ENCODE measurements around the gene UBIAD1. TPM values are rescaled to one million over a fixed set of nuclear protein-coding genes. Genes with fewer than 3 reads are reported as not detected.

The UBIAD1 gene
- total RNA-seq, 1 experiment from 2014 or later = 21.6 TPM

DNA sequence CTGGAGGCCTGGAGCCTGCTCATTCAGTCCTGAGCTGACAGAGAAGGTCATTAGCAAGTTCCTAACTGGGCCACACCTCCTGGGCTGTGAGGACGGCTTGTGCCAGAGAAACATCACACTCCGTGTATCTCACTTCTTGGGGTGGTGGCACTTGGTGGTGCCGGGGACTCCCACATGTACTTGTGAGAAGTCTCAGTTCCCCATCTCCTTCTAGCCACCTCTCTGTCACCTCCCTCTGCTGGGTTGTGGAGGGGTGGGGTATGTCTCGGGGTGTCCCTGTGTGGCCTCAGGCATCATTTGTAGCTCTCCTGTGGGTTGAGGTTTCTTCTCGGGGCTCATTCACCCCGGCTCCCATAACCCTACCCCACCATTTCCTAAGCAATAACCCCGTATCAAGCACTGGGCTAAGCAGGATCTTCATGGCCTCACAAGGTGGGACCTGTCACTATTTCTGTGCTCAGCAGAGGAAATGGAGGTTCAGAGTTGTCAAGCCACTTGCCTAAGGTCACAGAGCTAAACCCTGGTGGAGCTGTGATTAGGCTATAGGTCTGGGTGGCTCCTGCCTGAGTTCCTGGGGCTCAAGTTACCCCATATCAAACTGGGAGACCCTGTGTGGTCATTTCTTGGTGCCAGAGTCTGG lies 62.5 kb downstream of the UBIAD1 start:
- no peak for DNase-seq (ENCODE audit: low spot score)
- Mint-ChIP-seq H3K27ac (0 out of 2 replicates have a peak overlapping the region, but pooled peaks have one; percentile 60), H3K4me1 (peaks cover 41% of the 10 kb centered on the region), H3K9me3 (no peaks in the 10 kb centered on the region), H3K4me3 (no peak overlapping the region), H3K27me3 (ENCODE audit: low read depth) (peaks cover 5% of the 10 kb centered on the region; the same call in 1 of the 2 replicates), H3K36me3 (no peaks in the 10 kb centered on the region)
- no peak for ATAC-seq
- POLR2A ChIA-PET = no interaction called here
- no peak for TF ChIP-seq ZNF512 (CRISPR knock-in tag; IDR thresholded peaks at IDR 0.05; ENCODE audit: borderline replicate concordance)
- TF ChIP-seq, protein P1, sequence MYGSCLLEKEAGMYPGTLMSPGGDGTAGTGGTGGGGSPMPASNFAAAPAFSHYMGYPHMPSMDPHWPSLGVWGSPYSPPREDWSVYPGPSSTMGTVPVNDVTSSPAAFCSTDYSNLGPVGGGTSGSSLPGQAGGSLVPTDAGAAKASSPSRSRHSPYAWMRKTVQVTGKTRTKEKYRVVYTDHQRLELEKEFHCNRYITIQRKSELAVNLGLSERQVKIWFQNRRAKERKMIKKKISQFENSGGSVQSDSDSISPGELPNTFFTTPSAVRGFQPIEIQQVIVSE (CRISPR knock-in tag; IDR thresholded peaks at IDR 0.05; ENCODE audit: borderline replicate concordance) = no peak
- TF ChIP-seq NR2C2 (CRISPR knock-in tag; IDR thresholded peaks at IDR 0.05) = no peak
- no peak for TF ChIP-seq CREB1 (CRISPR knock-in tag; IDR thresholded peaks at IDR 0.05)
- TF ChIP-seq EMX1 (CRISPR knock-in tag; IDR thresholded peaks at IDR 0.05) = no peak
- TF ChIP-seq ARID4B (CRISPR knock-in tag; IDR thresholded peaks at IDR 0.05; ENCODE audit: borderline replicate concordance) = no peak
- TF ChIP-seq NR1H2 (CRISPR knock-in tag; IDR thresholded peaks at IDR 0.05) = no peak
- TF ChIP-seq RORB (CRISPR knock-in tag; IDR thresholded peaks at IDR 0.05) = no peak
- no peak for TF ChIP-seq AFF4 (CRISPR knock-in tag; IDR thresholded peaks at IDR 0.05; ENCODE audit: borderline replicate concordance)
- TF ChIP-seq HMGA2 (CRISPR knock-in tag; IDR thresholded peaks at IDR 0.05) = no peak
- no peak for TF ChIP-seq ZNF121 (CRISPR knock-in tag; IDR thresholded peaks at IDR 0.05)
- TF ChIP-seq, protein P2, sequence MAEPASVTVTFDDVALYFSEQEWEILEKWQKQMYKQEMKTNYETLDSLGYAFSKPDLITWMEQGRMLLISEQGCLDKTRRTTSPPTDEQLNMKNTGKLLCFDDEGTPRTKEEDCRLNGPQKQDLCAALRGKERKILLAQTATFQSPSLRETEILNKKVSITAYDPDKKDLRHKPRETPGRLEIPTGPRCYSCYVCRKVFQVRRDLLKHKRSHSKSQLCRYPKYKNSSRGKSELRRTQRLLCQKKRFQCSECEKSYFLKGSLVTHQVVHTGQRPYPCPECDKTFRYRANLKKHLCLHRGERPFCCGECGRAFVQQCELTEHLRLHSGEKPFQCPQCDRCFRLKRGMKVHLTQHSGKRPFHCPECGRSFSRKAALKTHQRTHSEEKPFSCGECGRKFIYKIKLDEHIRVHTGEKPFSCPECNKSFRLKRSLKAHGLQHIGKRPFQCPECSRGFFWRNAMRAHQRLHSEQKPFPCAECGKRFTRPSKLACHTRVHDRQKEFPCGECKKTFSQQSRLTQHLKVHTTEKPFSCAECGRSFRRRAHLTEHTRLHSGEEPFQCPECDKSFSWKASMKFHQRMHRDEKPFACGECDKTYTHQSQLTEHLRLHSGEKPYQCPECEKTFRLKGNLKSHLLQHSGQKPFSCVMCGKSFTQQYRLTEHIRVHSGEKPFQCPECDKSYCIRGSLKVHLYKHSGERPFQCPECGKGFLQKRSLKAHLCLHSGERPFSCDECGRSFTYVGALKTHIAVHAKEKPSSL (CRISPR knock-in tag; conservative IDR thresholded peaks at IDR 0.05) = no peak
- CTCF ChIA-PET = interaction anchor here (1.3 to 3.0 kb wide), 10 partner anchors 8 to 259 kb away, joined by 3 to 17 read pairs (median 6); partner anchors contain the start of gene UBIAD1

Data from WTC11 (cell line).